Calu3 (cell line): Measurements from ENCODE around the gene FGGY. TPM values are rescaled to one million over a fixed set of nuclear protein-coding genes. Genes with fewer than 3 reads are reported as not detected.

Experiments
- BruUV-seq: library from RNA; stranded (reverse); fragments of 400-500 nt; replicated peaks from 2 replicates; lab custom pipeline; 2021; lab: Mats Ljungman, UMichigan
- CTCF ChIA-PET: fragments of 300-600 bp; sonication (Branson Sonifier 250); formaldehyde crosslinking; loops from one replicate; lab custom pipeline; 2022; ENCODE audit warnings: antibody characterized with exemption; lab: Charles Lee
- DNase-seq: peaks from one replicate; pipeline ENCODE4 v3.0.0; 2022
- H3K27ac Mint-ChIP-seq: one replicate; pipeline ENCODE4 v1.8.0; 2022; ENCODE audit warnings: mixed read lengths; ENCODE audit not compliant: unreplicated experiment
- H3K27me3 Mint-ChIP-seq: one replicate; pipeline ENCODE4 v1.8.0; 2022; ENCODE audit warnings: mixed read lengths; ENCODE audit not compliant: unreplicated experiment
- H3K36me3 Mint-ChIP-seq: one replicate; pipeline ENCODE4 v1.8.0; 2022; ENCODE audit warnings: mild to moderate bottlenecking, moderate library complexity, mixed read lengths; ENCODE audit not compliant: insufficient read depth, unreplicated experiment
- H3K4me1 Mint-ChIP-seq: one replicate; pipeline ENCODE4 v1.8.0; 2022; ENCODE audit warnings: mild to moderate bottlenecking, low read depth, mixed read lengths; ENCODE audit not compliant: unreplicated experiment
- H3K4me3 Mint-ChIP-seq: one replicate; pipeline ENCODE4 v1.8.0; 2022; ENCODE audit warnings: mild to moderate bottlenecking, low read depth, moderate library complexity, mixed read lengths; ENCODE audit not compliant: unreplicated experiment
- H3K9me3 Mint-ChIP-seq: one replicate; pipeline ENCODE4 v1.8.0; 2022; ENCODE audit warnings: low read depth, mixed read lengths; ENCODE audit not compliant: unreplicated experiment
- CTCF ChIP-seq: fragments of 200-600 bp; IDR thresholded peaks from one replicate; pipeline ENCODE4 v1.8.0; 2022; ENCODE audit warnings: antibody characterized with exemption; ENCODE audit not compliant: unreplicated experiment
- intact Hi-C: fragments of 100-400 bp; cut with micrococcal nuclease; formaldehyde crosslinking; loops from one replicate; pipeline ENCODE4 v1.10.0; 2022; ENCODE audit not compliant: unreplicated experiment
- total RNA-seq: library from RNA; stranded (reverse); gene quantifications from 2 replicates; pipeline ENCODE4 v1.2.3, GENCODE V29; 2022

FGGY gene
- total RNA-seq, 1 experiment from 2014 or later: 11.1 TPM

- Mint-ChIP-seq H3K9me3 (no peaks in the 10 kb centered on the region), H3K4me3 (no peak overlapping the region), H3K36me3 (no peaks in the 10 kb centered on the region), H3K27ac (no peak overlapping the region), H3K27me3 (no peaks in the 10 kb centered on the region), H3K4me1 (peaks cover 8% of the 10 kb centered on the region)
- intact Hi-C loops: no loop called here
- CTCF ChIA-PET: no interaction called here
- peak; percentile 16 for TF ChIP-seq CTCF
- BruUV-seq: no TSS peak
- no peak for DNase-seq
Measured at GRCh38 chr1:59718064-59718988, 421.4 kb downstream of the FGGY start.

GRCh38 chr1:59718989-59719360 is 422.1 kb downstream of the FGGY start:
- no peak for DNase-seq
- intact Hi-C loops: no loop called here
- Mint-ChIP-seq H3K9me3 (no peaks in the 10 kb centered on the region), H3K4me1 (peaks cover 8% of the 10 kb centered on the region), H3K27me3 (no peaks in the 10 kb centered on the region), H3K4me3 (no peak overlapping the region), H3K36me3 (no peaks in the 10 kb centered on the region), H3K27ac (no peak overlapping the region)
- no peak for TF ChIP-seq CTCF
- BruUV-seq: no TSS peak
- CTCF ChIA-PET: no interaction called here

GRCh38 chr1:59720326-59721115 is 423.6 kb downstream of the FGGY start:
- no peak for TF ChIP-seq CTCF
- no peaks in the 10 kb centered on the region for H3K36me3 Mint-ChIP-seq
- H3K4me3 Mint-ChIP-seq: no peak overlapping the region
- H3K4me1 Mint-ChIP-seq: peaks cover 8% of the 10 kb centered on the region
- no peaks in the 10 kb centered on the region for H3K9me3 Mint-ChIP-seq
- DNase-seq: no peak
- CTCF ChIA-PET: no interaction called here
- H3K27ac Mint-ChIP-seq: no peak overlapping the region
- intact Hi-C loops: no loop called here
- H3K27me3 Mint-ChIP-seq: no peaks in the 10 kb centered on the region
- no TSS peak for BruUV-seq

GRCh38 chr1:59730302-59730701 is 433.4 kb downstream of the FGGY start:
- no peak for TF ChIP-seq CTCF
- H3K27me3 Mint-ChIP-seq: no peaks in the 10 kb centered on the region
- intact Hi-C loops: no loop called here
- peaks cover 2% of the 10 kb centered on the region for H3K9me3 Mint-ChIP-seq
- BruUV-seq: no TSS peak
- H3K4me1 Mint-ChIP-seq: peaks cover 19% of the 10 kb centered on the region
- H3K4me3 Mint-ChIP-seq: no peak overlapping the region
- CTCF ChIA-PET: no interaction called here
- no peaks in the 10 kb centered on the region for H3K36me3 Mint-ChIP-seq
- H3K27ac Mint-ChIP-seq: peak overlapping the region; percentile 16
- no peak for DNase-seq
